HG02610 (cell line): Measurements from ENCODE around the gene GTF2H4.

Source experiments
- ATAC-seq: cut with Tn5 transposase; IDR thresholded peaks from one replicate; pipeline ENCODE4 v1.9.1; 2021; ENCODE audit warnings: mild to moderate bottlenecking, moderate library complexity; ENCODE audit not compliant: unreplicated experiment

Gene GTF2H4

DNA sequence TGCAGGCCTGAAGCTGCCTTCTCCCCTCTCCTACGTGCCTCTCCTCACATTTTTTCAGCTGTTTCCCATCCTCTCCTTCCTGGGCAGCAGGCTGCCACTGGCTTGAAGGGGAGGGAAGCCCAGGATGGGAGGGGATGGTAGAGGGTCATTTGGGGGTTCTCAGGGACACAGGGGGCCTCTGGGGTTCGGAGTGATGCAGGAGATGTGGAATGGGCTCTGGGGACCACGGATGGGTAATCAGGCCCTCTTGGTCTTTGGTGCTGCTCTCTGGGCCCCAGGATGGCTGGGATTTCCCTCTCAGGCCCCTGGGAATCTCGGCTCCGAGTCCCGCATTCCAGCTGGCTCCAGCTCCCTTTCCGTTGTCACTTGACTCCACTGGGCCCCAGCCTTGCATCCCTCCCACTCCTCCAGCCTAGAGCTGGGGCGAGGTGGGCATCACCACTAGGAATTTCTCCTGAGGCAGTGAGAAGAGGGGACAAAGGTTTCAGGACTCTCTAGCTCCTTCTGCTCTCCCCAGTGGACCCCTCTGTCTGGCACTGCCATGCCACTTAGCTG is 25.7 kb upstream of the GTF2H4 start:
- ATAC-seq: no peak

DNA sequence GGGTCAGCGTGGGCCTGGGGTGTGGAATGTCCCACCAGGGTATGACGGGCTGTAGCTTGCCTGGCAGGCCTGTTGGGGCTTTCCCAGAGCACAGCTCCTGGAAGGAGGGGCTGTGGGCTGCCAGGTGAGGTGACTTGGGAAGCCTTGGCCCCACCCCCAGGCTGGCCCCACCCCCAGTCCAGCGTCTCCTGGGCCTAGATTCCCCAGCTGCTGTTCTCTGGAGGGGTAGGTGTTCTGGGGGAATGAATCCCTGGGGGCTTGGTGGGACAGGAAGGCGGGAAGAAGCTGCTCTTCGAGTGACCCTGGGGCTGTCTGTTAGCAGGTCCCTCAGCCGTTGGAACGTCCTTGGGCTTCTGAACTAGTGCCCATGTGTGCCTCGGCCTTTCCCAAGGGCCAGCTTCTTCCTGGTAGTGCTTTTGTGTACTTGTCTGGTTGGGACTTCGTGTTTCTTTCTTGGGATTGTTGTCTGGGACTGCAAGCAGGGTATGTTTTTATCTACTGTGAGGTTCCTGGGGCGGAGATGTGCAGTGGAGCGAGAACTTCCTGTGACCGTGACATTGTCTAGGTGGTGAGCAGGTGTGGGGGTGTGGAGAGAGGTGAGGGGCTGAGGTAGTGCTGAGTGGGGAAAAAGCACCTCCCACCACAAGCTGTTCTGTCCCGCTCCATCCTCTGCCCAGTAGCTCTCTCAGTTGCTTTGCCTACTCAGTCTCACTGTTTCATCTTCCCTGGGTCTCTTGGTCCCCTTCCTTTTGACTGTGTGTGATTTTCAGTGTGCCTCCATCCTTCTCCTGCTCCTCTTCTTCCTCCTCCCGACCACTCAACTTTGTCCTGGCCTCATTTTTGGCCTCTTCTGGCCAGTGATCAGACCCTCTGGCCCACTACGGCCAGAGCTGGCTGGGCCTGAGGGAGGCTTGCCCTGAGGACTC is 25.0 kb upstream of the GTF2H4 start:
- ATAC-seq: no peak

GRCh38 chr6:30883685-30884520 is 24.1 kb upstream of the GTF2H4 start, which contains the start of gene DDR1:
TSS of gene DDR1 (plus strand) at chr6:30884519. CDS start at chr6:30888730, 4,211 bp downstream.
- ATAC-seq: no peak

DNA sequence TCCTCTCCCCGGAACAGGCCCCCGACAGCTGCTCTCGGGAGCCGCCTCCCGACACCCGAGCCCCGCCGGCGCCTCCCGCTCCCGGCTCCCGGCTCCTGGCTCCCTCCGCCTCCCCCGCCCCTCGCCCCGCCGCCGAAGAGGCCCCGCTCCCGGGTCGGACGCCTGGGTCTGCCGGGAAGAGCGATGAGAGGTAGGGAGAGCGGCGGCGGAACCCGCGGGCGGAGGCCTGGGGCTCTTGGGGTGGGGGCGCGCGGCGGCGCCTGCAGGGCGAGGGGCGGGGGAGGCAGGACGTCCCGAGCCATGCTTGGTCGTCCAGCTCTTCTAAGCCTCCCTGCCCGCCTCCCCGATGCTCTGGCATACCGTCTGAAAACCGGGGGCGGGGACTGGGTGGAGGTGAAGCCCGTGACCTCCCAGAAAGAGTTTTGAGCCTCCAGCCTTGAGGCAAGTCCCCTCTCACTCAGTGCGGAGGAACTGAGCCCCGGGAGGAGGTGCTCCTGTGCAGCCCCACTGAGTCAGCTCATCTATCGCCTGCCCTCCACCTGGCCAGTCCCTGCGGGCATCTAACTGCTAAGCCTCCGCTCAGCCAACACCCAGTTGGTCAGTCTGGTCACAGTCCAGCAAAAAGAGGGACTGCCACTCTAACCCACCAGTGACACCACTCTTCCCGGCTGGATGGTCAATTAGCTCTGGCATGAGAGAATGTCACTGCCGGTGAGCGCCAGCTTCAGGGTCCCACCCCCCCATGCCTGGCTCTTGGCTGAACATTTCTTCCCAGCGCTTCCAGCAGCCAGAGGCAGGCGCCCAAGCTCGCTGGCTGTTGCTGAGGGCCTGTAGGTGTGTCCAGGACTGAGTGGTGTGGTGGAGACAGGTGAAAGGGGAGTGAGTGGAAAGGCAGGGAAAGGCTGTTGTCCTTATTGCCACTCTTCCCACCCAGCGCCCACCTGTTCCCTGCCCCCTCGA is 23.2 kb upstream of the GTF2H4 start:
- peak; percentile 30 for ATAC-seq

- no peak for ATAC-seq
These were observed 22.5 kb upstream of the GTF2H4 start for GRCh38 chr6:30885481-30885998.

DNA sequence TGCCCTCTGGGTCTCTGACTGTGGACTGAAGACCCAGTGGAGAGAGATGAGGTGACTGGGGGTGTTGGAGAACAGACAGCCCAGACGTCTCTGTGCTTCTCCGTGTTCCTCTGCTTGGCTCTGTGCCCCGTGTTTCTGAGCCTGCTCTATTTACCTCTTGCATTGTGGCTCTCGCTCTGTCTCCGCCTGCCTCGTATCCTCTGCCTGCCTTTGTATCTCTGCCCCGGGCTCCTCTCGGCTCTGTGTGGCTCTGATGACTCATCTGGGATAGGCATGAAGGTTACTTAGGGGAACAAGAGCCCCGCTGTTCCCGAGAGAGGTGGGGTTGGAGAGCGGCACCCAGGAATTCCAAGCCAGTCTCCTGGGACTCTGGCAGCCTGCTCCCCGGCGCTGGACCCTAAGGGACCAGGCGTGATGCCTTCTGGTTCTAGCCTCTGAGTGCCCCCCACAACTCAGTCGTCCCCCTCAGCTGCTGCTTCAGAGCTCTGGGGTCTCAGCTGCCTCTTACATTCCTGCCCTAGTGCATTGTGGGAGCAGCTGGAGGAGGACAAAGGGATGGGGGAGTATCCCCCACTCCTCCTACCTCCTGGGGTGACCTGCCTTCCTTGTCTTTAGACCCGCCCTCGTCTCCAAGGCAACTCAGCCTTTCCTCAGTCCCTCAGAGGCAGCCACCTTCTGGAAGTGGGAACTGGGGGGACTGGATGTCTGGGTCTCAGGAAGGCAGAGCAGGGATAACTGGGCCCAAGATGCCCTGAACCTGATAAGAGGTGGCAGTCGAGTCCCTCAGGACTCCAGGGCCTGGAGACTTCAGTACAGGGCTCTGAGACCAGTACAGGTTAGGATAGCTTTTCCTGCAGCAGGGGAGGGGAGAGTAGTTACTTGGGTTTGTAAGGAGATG is 21.8 kb upstream of the GTF2H4 start:
- ATAC-seq: no peak

DNA sequence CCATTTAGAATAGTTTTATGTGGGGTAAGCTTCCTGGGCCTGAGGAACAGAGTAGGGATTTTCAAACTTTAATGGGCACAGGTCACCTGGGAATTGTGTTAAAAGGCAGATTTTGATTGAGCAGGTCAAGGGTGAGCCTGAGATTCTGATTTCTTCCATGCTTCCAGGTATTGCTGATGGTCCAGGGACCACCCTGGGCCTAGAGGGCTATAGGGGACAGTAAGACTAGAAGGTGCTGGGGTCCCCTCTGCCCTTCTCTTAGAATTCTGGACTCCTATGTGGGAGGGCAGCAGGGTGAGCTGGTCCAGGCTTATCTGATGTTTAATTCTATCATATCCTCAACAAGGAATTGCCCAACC is 21.1 kb upstream of the GTF2H4 start:
- no peak for ATAC-seq

- no peak for ATAC-seq
These were observed 19.8 kb upstream of the GTF2H4 start for GRCh38 chr6:30887901-30888815.

DNA sequence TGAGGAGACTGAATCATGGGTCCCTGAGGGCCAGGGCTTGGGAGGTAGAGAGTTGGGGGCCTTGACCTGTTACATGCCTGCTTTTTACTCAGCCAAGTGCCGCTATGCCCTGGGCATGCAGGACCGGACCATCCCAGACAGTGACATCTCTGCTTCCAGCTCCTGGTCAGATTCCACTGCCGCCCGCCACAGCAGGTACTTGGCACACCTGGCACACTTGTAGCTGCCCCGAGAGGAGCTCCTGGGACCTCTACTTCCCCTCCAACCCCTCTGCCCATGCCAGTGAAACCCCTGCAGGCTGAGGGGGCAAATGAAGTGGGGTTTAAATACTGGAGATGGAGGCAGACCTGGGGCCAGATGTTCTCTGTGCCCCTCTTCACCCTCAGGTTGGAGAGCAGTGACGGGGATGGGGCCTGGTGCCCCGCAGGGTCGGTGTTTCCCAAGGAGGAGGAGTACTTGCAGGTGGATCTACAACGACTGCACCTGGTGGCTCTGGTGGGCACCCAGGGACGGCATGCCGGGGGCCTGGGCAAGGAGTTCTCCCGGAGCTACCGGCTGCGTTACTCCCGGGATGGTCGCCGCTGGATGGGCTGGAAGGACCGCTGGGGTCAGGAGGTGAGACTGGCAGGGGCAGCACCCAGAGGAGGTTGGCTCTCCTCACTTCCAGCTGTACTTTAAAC is 19.1 kb upstream of the GTF2H4 start:
- no peak for ATAC-seq

DNA sequence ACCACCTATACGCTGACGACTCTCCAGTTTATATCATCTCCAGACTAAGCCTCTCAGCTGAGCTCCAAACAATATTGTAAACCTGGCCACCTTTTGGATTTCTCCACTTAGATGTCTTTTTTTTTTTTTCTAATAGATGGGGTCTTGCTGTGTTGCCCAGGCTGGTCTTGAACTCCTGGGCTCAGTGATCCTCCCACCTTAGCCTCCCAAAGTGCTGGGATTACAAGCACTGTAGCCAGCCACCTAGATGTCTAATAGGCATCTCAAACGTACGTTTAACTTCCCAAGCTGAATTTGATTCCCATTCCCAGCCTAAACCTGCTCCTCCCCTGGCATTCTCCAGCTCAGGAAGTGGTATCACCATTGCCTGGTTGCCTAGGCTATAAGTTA is 18.5 kb upstream of the GTF2H4 start:
- ATAC-seq: no peak

- ATAC-seq: no peak
These were observed 17.9 kb upstream of the GTF2H4 start for GRCh38 chr6:30889921-30890645.

GRCh38 chr6:30890646-30891449 is 17.2 kb upstream of the GTF2H4 start:
- no peak for ATAC-seq

GRCh38 chr6:30891450-30891723 is 16.6 kb upstream of the GTF2H4 start:
- no peak for ATAC-seq

- no peak for ATAC-seq
These were observed 16.0 kb upstream of the GTF2H4 start for GRCh38 chr6:30891816-30892538.

GRCh38 chr6:30893001-30893591 is 14.9 kb upstream of the GTF2H4 start:
- no peak for ATAC-seq
